Suprapubic skin (tissue), 4 donors: ENCODE measurements around the gene TOP2B.

Experiments
- CTCF ChIP-seq, 2 donors: fragments of 200-600 bp in 1 of 2; fragments of 450-650 bp in 1 of 2; sonication (generic) in 1 of 2; IDR thresholded peaks; one replicate each; pipeline ENCODE4 v1.5.1; 2016 to 2019; ENCODE audit warnings: antibody characterized with exemption in 2 of 2, mild to moderate bottlenecking in 1 of 2, moderate library complexity in 1 of 2
- EP300 ChIP-seq: sonication (generic); formaldehyde crosslinking; IDR thresholded peaks from one replicate; pipeline ENCODE4 v1.6.1; 2017; ENCODE audit warnings: antibody characterized with exemption
- POLR2A ChIP-seq, 2 donors: fragments of 450-650 bp; IDR thresholded peaks; one replicate each; pipeline ENCODE4 v1.6.1; 2017; ENCODE audit warnings: antibody characterized with exemption in 2 of 2, mild to moderate bottlenecking in 2 of 2, moderate library complexity in 2 of 2
- POLR2AphosphoS5 ChIP-seq, 3 donors: sonication (generic); formaldehyde crosslinking; IDR thresholded peaks; one replicate each; pipeline ENCODE4 v1.6.1; 2017; ENCODE audit warnings: antibody characterized with exemption in 3 of 3

GRCh38 chr3:25653322-25653721, 11.4 kb downstream of the TOP2B start:
- TF ChIP-seq POLR2AphosphoS5 (IDR thresholded peaks at IDR 0.05) (no peak), POLR2A (IDR thresholded peaks at IDR 0.05) (no peak), EP300 (no peak), CTCF (IDR thresholded peaks at IDR 0.05) (no peak)
